HG03469 (cell line): ENCODE data around the gene MRPL50.

ENCODE experiments used
- ATAC-seq: cut with Tn5 transposase; IDR thresholded peaks from one replicate; pipeline ENCODE4 v1.9.1; 2021; ENCODE audit warnings: mild to moderate bottlenecking, moderate library complexity, moderate number of reproducible peaks; ENCODE audit not compliant: unreplicated experiment

The MRPL50 gene

GRCh38 chr9:101342595-101342994 lies 55.8 kb downstream of the MRPL50 start:
- ATAC-seq, result no peak

GRCh38 chr9:101341958-101342357 lies 56.5 kb downstream of the MRPL50 start:
- no peak for ATAC-seq
